ENCODE data around the gene TRAP1.

DNA sequence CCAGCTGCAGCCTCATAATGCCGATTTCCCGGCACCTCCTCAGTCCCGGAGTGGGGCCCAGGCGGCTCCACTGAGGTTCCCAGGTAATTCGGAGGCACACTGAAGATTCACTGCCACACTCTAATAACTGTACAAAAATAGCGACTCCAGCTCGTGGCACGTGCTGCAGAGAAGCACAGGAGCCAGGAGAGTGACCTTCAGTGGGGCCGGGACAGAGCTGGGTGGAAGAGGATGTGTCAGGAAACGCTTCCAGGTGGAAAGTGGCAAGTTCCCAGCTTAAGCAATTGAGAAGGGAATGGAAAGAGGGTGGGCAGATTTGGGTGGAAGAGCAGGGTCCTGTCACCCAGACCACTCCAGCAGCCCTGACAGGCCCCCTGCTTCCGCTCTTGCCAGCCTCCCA lies 3.1 kb upstream of the TRAP1 start:
- no peak for TF ChIP-seq ZNF274 (IDR thresholded peaks at IDR 0.05; ENCODE audit: low read depth, low read length)
- no peak for TF ChIP-seq SUZ12 (IDR thresholded peaks at IDR 0.05; ENCODE audit: extremely low read depth, insufficient read depth, insufficient read length)
- no peak for TF ChIP-seq YY1 (IDR thresholded peaks at IDR 0.05; ENCODE audit: insufficient read depth, insufficient read length)
